ENCODE results near the gene KPNB1.
A peak's percentile ranks its signal among the peaks of the same experiment; 100 is the strongest.

The KPNB1 gene

DNA sequence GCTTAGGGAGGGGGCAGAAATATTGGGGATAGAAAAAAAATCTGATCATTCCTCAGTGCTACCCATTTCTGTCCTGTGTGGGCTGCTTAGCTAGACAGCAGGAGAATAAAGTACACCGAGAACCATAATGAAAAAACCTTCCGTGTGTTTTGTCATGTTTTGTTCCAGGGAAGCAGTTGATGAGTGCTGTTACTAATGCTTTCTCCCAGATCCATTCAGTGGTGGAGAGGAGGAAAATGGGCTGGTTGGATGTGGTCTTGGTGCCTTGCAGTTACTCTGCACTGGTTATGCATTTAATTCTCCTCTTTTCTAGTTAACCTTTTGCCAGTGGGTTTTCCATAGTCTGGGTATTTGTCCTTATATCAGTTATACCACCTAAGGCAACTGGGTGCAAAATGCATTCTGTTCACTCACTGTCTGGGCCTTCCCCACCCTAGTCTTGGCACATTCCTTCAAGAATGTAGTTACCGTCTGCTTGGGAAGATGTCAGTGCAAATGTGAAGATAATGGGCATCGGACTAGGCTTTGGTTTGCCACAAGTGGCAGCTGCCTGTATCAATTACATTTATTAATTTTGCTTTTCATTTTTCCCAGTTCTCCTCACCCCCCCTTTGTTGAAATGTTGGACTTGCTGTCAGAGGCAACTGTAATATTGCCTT, 34.9 kb downstream of the KPNB1 start:
- TF ChIP-seq, protein P1, sequence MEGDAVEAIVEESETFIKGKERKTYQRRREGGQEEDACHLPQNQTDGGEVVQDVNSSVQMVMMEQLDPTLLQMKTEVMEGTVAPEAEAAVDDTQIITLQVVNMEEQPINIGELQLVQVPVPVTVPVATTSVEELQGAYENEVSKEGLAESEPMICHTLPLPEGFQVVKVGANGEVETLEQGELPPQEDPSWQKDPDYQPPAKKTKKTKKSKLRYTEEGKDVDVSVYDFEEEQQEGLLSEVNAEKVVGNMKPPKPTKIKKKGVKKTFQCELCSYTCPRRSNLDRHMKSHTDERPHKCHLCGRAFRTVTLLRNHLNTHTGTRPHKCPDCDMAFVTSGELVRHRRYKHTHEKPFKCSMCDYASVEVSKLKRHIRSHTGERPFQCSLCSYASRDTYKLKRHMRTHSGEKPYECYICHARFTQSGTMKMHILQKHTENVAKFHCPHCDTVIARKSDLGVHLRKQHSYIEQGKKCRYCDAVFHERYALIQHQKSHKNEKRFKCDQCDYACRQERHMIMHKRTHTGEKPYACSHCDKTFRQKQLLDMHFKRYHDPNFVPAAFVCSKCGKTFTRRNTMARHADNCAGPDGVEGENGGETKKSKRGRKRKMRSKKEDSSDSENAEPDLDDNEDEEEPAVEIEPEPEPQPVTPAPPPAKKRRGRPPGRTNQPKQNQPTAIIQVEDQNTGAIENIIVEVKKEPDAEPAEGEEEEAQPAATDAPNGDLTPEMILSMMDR (conservative IDR thresholded peaks at IDR 0.05; ENCODE audit: control insufficient read depth, insufficient read depth, low read depth, low read length), result no peak
- H3K4me3 ChIP-seq (ENCODE audit: control insufficient read depth, low read depth, low read length), result no peak overlapping the region
- no peak for DNase-seq (ENCODE audit: low read depth)

- no peak overlapping the region for H3K4me3 ChIP-seq (ENCODE audit: control insufficient read depth, low read depth, low read length)
- TF ChIP-seq, protein P1 (conservative IDR thresholded peaks at IDR 0.05; ENCODE audit: control insufficient read depth, insufficient read depth, low read depth, low read length), result no peak
- peak; percentile 61 for DNase-seq (ENCODE audit: low read depth)
Measured at GRCh38 chr17:47685556-47686275, 36.0 kb downstream of the KPNB1 start.

- no peak overlapping the region for H3K4me3 ChIP-seq (ENCODE audit: control insufficient read depth, low read depth, low read length)
- DNase-seq (ENCODE audit: low read depth), result peak; percentile 71
- TF ChIP-seq, protein P1 (conservative IDR thresholded peaks at IDR 0.05; ENCODE audit: control insufficient read depth, insufficient read depth, low read depth, low read length), result no peak
Measured at GRCh38 chr17:47686276-47686635, 36.5 kb downstream of the KPNB1 start.

DNA sequence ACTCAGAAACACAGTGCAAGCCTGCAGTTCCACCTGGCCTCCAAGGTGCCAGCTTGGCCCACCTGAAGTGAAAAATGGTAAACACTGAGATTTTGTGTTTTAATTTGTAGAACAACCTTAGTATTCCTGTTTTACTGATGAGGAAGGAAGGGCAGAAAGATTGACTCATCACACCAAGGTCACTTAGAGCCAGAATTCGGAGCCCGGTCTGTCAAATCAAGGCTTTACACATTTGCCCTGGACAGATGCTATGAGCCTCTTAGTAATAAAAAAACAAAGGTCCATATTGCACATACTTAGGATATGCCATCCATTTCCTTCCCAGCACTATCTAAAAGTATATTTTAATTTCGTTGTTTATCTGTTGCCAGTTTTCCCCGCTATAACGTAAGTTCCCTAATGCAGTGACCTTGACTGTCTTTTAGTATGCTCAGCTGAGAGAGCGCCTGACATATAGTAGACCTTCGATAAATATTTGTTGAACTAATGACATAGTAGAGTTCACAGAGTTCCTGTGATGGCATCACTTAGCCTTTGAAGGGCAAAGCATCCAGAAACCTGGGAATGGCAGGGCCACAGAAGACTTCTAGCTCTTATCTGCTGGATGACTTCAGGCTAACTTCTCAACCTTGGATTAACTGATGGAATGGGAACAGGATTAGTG, 37.1 kb downstream of the KPNB1 start:
- no peak overlapping the region for H3K4me3 ChIP-seq (ENCODE audit: control insufficient read depth, low read depth, low read length)
- DNase-seq (ENCODE audit: low read depth), result peak; percentile 64
- TF ChIP-seq, protein P1 (conservative IDR thresholded peaks at IDR 0.05; ENCODE audit: control insufficient read depth, insufficient read depth, low read depth, low read length), result no peak

DNA sequence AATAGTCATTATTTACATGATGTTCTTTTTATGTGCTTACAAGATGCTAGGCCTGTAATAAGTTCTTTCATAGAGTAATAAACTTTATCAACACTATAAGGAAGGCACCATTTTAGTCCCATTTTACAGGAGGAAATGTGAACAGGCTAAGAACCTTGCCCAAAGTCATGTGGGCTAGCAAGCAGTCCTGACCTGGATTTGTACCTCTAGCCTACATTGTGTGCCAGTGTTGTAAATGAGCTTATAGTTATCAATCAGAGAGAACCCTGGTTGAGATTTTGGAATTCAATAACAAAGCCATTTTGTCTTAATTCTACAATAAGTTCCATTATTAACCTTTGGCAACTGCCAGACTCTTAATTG, 37.6 kb downstream of the KPNB1 start:
- TF ChIP-seq, protein P1 (conservative IDR thresholded peaks at IDR 0.05; ENCODE audit: control insufficient read depth, insufficient read depth, low read depth, low read length), result no peak

GRCh38 chr17:47687748-47688147, 38.0 kb downstream of the KPNB1 start:
- no peak overlapping the region for H3K4me3 ChIP-seq (ENCODE audit: control insufficient read depth, low read depth, low read length)
- peak; percentile 52 for DNase-seq (ENCODE audit: low read depth)
- TF ChIP-seq, protein P1 (conservative IDR thresholded peaks at IDR 0.05; ENCODE audit: control insufficient read depth, insufficient read depth, low read depth, low read length), result no peak

More for the DNA sequence above, 37.6 kb downstream of the KPNB1 start:
- H3K4me3 ChIP-seq (ENCODE audit: control insufficient read depth, low read depth, low read length), result no peak overlapping the region
- no peak for DNase-seq (ENCODE audit: low read depth)
